Panc1 (cell line): Measurements from ENCODE around the gene ESAM.

Source experiments
- CTCF ChIP-seq: fragments of 450-650 bp; IDR thresholded peaks from 2 replicates; pipeline ENCODE4 v1.5.1; 2017; ENCODE audit warnings: mild to moderate bottlenecking
- POLR2AphosphoS5 ChIP-seq: IDR thresholded peaks from 2 replicates; pipeline ENCODE4 v1.6.1; 2012; ENCODE audit warnings: mild to moderate bottlenecking, low read depth, low read length, moderate library complexity
- REST ChIP-seq, 2 experiments: IDR thresholded peaks; 2 replicates each; pipeline ENCODE4 v1.6.1; 2011 to 2012; ENCODE audit warnings: low read depth in 2 of 2, control low read depth in 1 of 2, low read length in 1 of 2, mild to moderate bottlenecking in 1 of 2, moderate library complexity in 1 of 2; ENCODE audit not compliant: insufficient read depth in 1 of 2
- TCF7L2 ChIP-seq: IDR thresholded peaks from 2 replicates; pipeline ENCODE4 v1.6.1; 2011; ENCODE audit warnings: mild to moderate bottlenecking, low read depth, low read length, inconsistent platforms

GRCh38 chr11:124763156-124763947 is 1.3 kb upstream of the ESAM start:
- TF ChIP-seq CTCF, result peak; percentile 96
- TF ChIP-seq REST (IDR thresholded peaks at IDR 0.05; ENCODE audit: insufficient read depth in 1 of 2, low read depth in 2 of 2, low read length in 1 of 2), result no peak
- TF ChIP-seq POLR2AphosphoS5, result no peak
- TF ChIP-seq TCF7L2, result no peak
